Muscle of leg (tissue), 11 donors: ENCODE results near the gene TFB2M. TPM values are rescaled to one million over a fixed set of nuclear protein-coding genes. Genes with fewer than 3 reads are reported as not detected.

Experiments used
- DNase-seq: peaks from one replicate; pipeline ENCODE4 v3.0.0; 2013
- H3K27ac ChIP-seq: one replicate; pipeline ENCODE4 v1.5.1; 2013; ENCODE audit warnings: mild to moderate bottlenecking, low read length, control low read depth
- H3K27me3 ChIP-seq: one replicate; pipeline ENCODE4 v1.6.1; 2013; ENCODE audit warnings: low read length; ENCODE audit not compliant: control insufficient read depth, insufficient read depth
- H3K36me3 ChIP-seq: one replicate; pipeline ENCODE4 v1.6.1; 2013; ENCODE audit warnings: low read length; ENCODE audit not compliant: control insufficient read depth, insufficient read depth
- H3K4me1 ChIP-seq: one replicate; pipeline ENCODE4 v1.6.1; 2013; ENCODE audit warnings: low read length; ENCODE audit not compliant: control insufficient read depth, insufficient read depth
- H3K4me3 ChIP-seq: one replicate; pipeline ENCODE4 v1.5.1; 2013; ENCODE audit warnings: low read length, control low read depth
- H3K9me3 ChIP-seq: replicated peaks from 2 replicates; pipeline ENCODE4 v1.6.1; 2013; ENCODE audit warnings: low read depth, low read length; ENCODE audit not compliant: control insufficient read depth
- WGBS: methylation state at CpG from one replicate; pipeline ENCODE4 v1.1.5; 2013; ENCODE audit warnings: missing lambda C conversion rate; ENCODE audit not compliant: insufficient coverage; 5-methylcytosine and 5-hydroxymethylcytosine counted together
- polyA plus RNA-seq, 8 donors: library from polyadenylated mRNA; unstranded; fragments of 120-200 nt; gene quantifications; one replicate each; pipeline versions ENCODE4 v1.2.1 to v1.2.3, GENCODE V29; 2013; ENCODE audit warnings: inconsistent platforms in 1 of 8, low replicate concordance in 1 of 8; ENCODE audit not compliant: insufficient read length in 8 of 8, insufficient read depth in 1 of 8
- total RNA-seq: library from RNA; stranded (reverse); fragments of 120-200 nt; gene quantifications from one replicate; pipeline ENCODE4 v1.2.4, GENCODE V29; 2013

Gene TFB2M
- total and polyA plus RNA-seq, 9 donors = 10.0 to 14.2 (median 11.5) TPM

- 78% methylated on average over 1 of the region's 4 CpGs for WGBS
- no peaks in the 10 kb centered on the region for H3K9me3 ChIP-seq
- no peak for DNase-seq
- H3K36me3 ChIP-seq = peaks cover 40% of the 10 kb centered on the region
- H3K4me3 ChIP-seq = no peak overlapping the region
- H3K27ac ChIP-seq = no peak overlapping the region
- H3K4me1 ChIP-seq = no peaks in the 10 kb centered on the region
- no peaks in the 10 kb centered on the region for H3K27me3 ChIP-seq
Measured at GRCh38 chr1:246559310-246559709, 6.8 kb downstream of the TFB2M start.

- WGBS = 100% methylated on average over 1 of the region's 2 CpGs
- Histone ChIP-seq H3K27ac (no peak overlapping the region), H3K36me3 (peaks cover 48% of the 10 kb centered on the region), H3K4me3 (no peak overlapping the region), H3K9me3 (no peaks in the 10 kb centered on the region), H3K27me3 (no peaks in the 10 kb centered on the region), H3K4me1 (no peaks in the 10 kb centered on the region)
- no peak for DNase-seq
Measured at GRCh38 chr1:246558041-246558440, 8.0 kb downstream of the TFB2M start.

- 97% methylated on average over 14 of the region's 16 CpGs for WGBS
- H3K36me3 ChIP-seq = peaks cover 63% of the 10 kb centered on the region
- H3K27ac ChIP-seq = no peak overlapping the region
Measured at GRCh38 chr1:246554201-246554600, 11.9 kb downstream of the TFB2M start.

GRCh38 chr1:246552110-246552509 is 14.0 kb downstream of the TFB2M start:
- Histone ChIP-seq H3K27me3 (no peaks in the 10 kb centered on the region), H3K4me3 (no peak overlapping the region), H3K4me1 (no peaks in the 10 kb centered on the region), H3K36me3 (peaks cover 56% of the 10 kb centered on the region), H3K9me3 (no peaks in the 10 kb centered on the region), H3K27ac (no peak overlapping the region)
- 91% methylated on average over 4 of the region's 6 CpGs for WGBS
- no peak for DNase-seq

More at GRCh38 chr1:246554201-246554600, 11.9 kb downstream of the TFB2M start:
- Histone ChIP-seq H3K4me1 (no peaks in the 10 kb centered on the region), H3K9me3 (no peaks in the 10 kb centered on the region), H3K27me3 (no peaks in the 10 kb centered on the region), H3K4me3 (no peak overlapping the region)
- DNase-seq = no peak

GRCh38 chr1:246550402-246550801 is 15.7 kb downstream of the TFB2M start:
- peaks cover 55% of the 10 kb centered on the region for H3K36me3 ChIP-seq
- WGBS = 85% methylated on average over 6 of the region's 11 CpGs

GRCh38 chr1:246549665-246550064 is 16.4 kb downstream of the TFB2M start:
- Histone ChIP-seq H3K36me3 (peaks cover 57% of the 10 kb centered on the region), H3K27me3 (no peaks in the 10 kb centered on the region)

More at GRCh38 chr1:246550402-246550801, 15.7 kb downstream of the TFB2M start:
- H3K27ac ChIP-seq = no peak overlapping the region
- H3K4me1 ChIP-seq = no peaks in the 10 kb centered on the region
- DNase-seq = no peak
- H3K27me3 ChIP-seq = no peaks in the 10 kb centered on the region
- H3K4me3 ChIP-seq = no peak overlapping the region
- H3K9me3 ChIP-seq = no peaks in the 10 kb centered on the region

GRCh38 chr1:246544001-246544400 is 22.1 kb downstream of the TFB2M start:
- Histone ChIP-seq H3K4me3 (no peak overlapping the region), H3K9me3 (no peaks in the 10 kb centered on the region), H3K4me1 (no peaks in the 10 kb centered on the region), H3K27ac (no peak overlapping the region), H3K27me3 (no peaks in the 10 kb centered on the region), H3K36me3 (peaks cover 32% of the 10 kb centered on the region)
- no peak for DNase-seq
- WGBS = no CpG with 5 or more reads among the region's 1 CpG

More at GRCh38 chr1:246549665-246550064, 16.4 kb downstream of the TFB2M start:
- no peak overlapping the region for H3K27ac ChIP-seq
- H3K4me3 ChIP-seq = no peak overlapping the region
- no CpG with 5 or more reads among the region's 4 CpGs for WGBS
- H3K9me3 ChIP-seq = no peaks in the 10 kb centered on the region
- no peak for DNase-seq
- H3K4me1 ChIP-seq = no peaks in the 10 kb centered on the region

GRCh38 chr1:246540738-246541491 is 25.1 kb downstream of the TFB2M start:
- Histone ChIP-seq H3K27ac (no peak overlapping the region), H3K4me3 (no peak overlapping the region), H3K4me1 (no peaks in the 10 kb centered on the region), H3K9me3 (no peaks in the 10 kb centered on the region), H3K36me3 (peaks cover 29% of the 10 kb centered on the region), H3K27me3 (no peaks in the 10 kb centered on the region)
- no peak for DNase-seq
- no CpG with 5 or more reads among the region's 7 CpGs for WGBS

- DNase-seq = no peak
Measured at GRCh38 chr1:246537887-246538286, 28.2 kb downstream of the TFB2M start.

GRCh38 chr1:246537441-246537840 is 28.6 kb downstream of the TFB2M start:
- peaks cover 10% of the 10 kb centered on the region for H3K36me3 ChIP-seq
- H3K4me1 ChIP-seq = no peaks in the 10 kb centered on the region
- H3K9me3 ChIP-seq = no peaks in the 10 kb centered on the region
- DNase-seq = no peak
- 43% methylated on average over 2 of the region's 7 CpGs for WGBS
- no peak overlapping the region for H3K4me3 ChIP-seq
- H3K27me3 ChIP-seq = no peaks in the 10 kb centered on the region
- H3K27ac ChIP-seq = no peak overlapping the region

More at GRCh38 chr1:246537887-246538286, 28.2 kb downstream of the TFB2M start:
- H3K36me3 ChIP-seq = peaks cover 12% of the 10 kb centered on the region
- 76% methylated on average over 2 of the region's 3 CpGs for WGBS
- H3K4me3 ChIP-seq = no peak overlapping the region
- H3K9me3 ChIP-seq = no peaks in the 10 kb centered on the region
- H3K27ac ChIP-seq = no peak overlapping the region
- H3K4me1 ChIP-seq = no peaks in the 10 kb centered on the region
- H3K27me3 ChIP-seq = no peaks in the 10 kb centered on the region
